Measurements from ENCODE around the gene SCARB1. TPM values are rescaled to one million over a fixed set of nuclear protein-coding genes. Genes with fewer than 3 reads are reported as not detected.
A peak's percentile ranks its signal among the peaks of the same experiment; 100 is the strongest.

Gene SCARB1
- total and polyA plus RNA-seq, 9 of the 15 experiments (the other 6 are each of a cell fraction or from before 2014, with no cell fraction given) = 0.56 to 157 (median 52.8) TPM

GRCh38 chr12:124863416-124864325, at the start of gene SCARB1 (continued):
- TF ChIP-seq SRSF3 (IDR thresholded peaks at IDR 0.05; ENCODE audit: insufficient read depth, low read length) (0 out of 2 replicates have a peak, but pooled peaks have one; percentile 66), MCM3 (IDR thresholded peaks at IDR 0.05) (no peak), CHD1 (IDR thresholded peaks at IDR 0.05; ENCODE audit: low read length) (peak; percentile 97), SMAD1 (IDR thresholded peaks at IDR 0.05; ENCODE audit: low read depth, low read length, partially characterized antibody) (no peak), ZBTB2 (IDR thresholded peaks at IDR 0.05) (0 out of 2 replicates have a peak, but pooled peaks have one; percentile 26), ARNT (IDR thresholded peaks at IDR 0.05) (0 out of 4 replicates have a peak, but pooled peaks of 1 of the 2 experiments have one; percentile 51), HDAC1 (IDR thresholded peaks at IDR 0.05) (peak in 1 of 2 experiments; percentile 32; a peak in 1 of 4 replicates), C11orf30 (IDR thresholded peaks at IDR 0.05; ENCODE audit: low read depth) (no peak), SP1 (CRISPR knock-in tag; IDR thresholded peaks at IDR 0.05) (peak; percentile 54; the same call in 1 of the 2 replicates), SRSF1 (IDR thresholded peaks at IDR 0.05; ENCODE audit: low read depth, low read length) (no peak), TSHZ1 (CRISPR knock-in tag; IDR thresholded peaks at IDR 0.05) (no peak), KAT8 (IDR thresholded peaks at IDR 0.05; ENCODE audit: low read depth) (no peak), MYC (IDR thresholded peaks at IDR 0.05; ENCODE audit: low read depth, low read length) (peak; percentile 90), MYC (CRISPR knock-in tag; IDR thresholded peaks at IDR 0.05; ENCODE audit: borderline replicate concordance, low read depth) (peak; percentile 46; the same call in 1 of the 2 replicates), RBM34 (IDR thresholded peaks at IDR 0.05; ENCODE audit: borderline replicate concordance, insufficient read depth, low read length) (0 out of 2 replicates have a peak, but pooled peaks have one; percentile 72), CBX1 (IDR thresholded peaks at IDR 0.05; ENCODE audit: low read depth) (0 out of 2 replicates have a peak, but pooled peaks have one; percentile 73), SAFB2 (IDR thresholded peaks at IDR 0.05; ENCODE audit: borderline replicate concordance, low read depth, low read length, severe bottlenecking) (no peak), ERF (CRISPR knock-in tag; IDR thresholded peaks at IDR 0.05) (no peak), ZNF197 (CRISPR knock-in tag; IDR thresholded peaks at IDR 0.05; ENCODE audit: low read depth) (no peak), NCOA6 (IDR thresholded peaks at IDR 0.05) (no peak), MLX (CRISPR knock-in tag; conservative IDR thresholded peaks at IDR 0.05) (0 out of 4 replicates have a peak, but pooled peaks of 1 of the 2 experiments have one; percentile 49), ZNF507 (tag; conservative IDR thresholded peaks at IDR 0.05) (no peak)
